GM18858 (cell line): ENCODE measurements around the gene GAL3ST3.
"Not testable (repeated sequence)": the region's sequence is repeated elsewhere in the genome, so short reads cannot be mapped to it uniquely, and the experiment has no call there.

Experiments used
- ATAC-seq: cut with Tn5 transposase; IDR thresholded peaks from one replicate; pipeline ENCODE4 v1.9.1; 2021; ENCODE audit not compliant: unreplicated experiment

GAL3ST3 gene

DNA sequence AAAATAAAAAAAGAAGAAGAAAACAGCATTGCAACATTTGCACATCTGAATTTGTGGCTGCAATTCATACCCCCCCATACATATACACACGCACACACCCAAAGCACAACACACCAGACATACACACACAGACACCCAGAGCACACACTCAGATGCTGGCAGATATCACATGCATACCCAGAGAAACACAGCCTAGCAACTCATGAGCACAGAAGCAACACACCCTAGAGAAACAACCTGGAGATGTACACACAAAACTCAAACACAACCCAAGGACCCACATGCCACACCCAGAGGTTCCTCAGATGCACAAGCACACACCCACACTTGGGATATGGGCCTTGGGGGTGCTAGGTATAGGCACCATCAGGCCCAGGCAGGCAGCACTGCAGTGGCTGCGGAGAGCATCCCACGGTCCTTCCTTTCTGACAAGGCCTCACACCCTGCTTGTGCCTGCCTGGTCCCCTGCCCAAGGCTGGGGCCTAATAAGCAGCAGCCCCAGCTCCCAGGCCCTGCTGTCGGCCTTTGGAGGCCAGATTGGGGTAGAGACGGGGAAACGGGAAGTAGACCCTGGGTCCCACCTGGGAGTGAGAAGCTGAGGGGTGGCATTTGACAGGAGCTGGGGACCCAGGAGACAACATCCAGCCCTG, 34.0 kb downstream of the GAL3ST3 start:
- no peak for ATAC-seq

DNA sequence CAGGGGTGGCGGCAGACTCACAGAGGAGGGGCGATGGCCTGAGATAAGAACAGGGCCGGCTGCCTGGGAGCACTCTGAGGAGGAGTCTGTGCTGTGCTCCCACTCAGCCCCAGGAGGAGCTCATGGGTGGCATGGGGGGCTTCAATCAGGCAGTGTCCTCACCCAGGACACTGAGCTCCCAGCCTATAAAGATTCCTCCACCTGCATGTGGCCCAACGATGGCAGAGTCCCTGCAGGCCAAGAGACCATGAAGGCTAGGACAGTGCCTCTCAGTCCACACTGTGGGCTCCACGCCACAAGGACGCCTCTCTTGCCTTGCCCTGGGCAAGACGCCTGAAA, 35.2 kb downstream of the GAL3ST3 start:
- no peak for ATAC-seq

DNA sequence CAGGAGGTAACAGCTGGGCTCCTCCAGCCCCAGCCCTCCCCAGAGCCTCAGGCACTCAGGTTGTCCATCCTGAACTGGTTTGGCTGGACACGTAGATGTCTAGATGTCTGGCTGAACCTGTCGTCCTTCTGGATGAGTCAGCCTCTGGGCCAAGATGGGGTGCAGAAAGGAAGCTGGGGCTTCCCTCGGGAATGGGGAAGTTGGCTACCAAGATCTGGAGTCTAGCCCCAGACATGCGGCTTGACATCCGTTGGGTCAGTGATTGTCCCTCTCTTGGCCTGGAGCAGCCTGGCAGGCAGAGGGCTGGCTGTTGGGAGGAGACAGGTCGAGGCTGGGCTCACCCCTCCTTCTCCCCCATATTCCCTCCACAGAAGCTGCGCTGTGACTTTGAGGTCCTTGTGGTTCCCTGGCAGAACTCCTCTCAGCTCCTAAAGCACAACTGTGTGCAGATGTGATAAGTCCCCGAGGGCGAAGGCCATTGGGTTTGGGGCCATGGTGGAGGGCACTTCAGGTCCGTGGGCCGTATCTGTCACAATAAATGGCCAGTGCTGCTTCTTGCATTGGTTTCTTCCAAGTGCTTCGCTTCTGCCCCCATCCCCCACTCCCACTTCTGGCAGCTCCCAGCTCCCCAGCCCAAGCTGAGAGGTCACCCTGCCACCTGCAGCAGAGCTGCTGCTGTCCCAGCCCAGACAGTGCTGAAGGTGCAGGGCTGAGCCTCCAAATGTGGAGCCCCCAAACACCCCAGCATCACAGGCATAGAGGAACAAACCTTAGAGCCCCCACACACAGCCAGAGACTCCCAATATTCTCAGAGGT, 35.8 kb downstream of the GAL3ST3 start:
- no peak for ATAC-seq

DNA sequence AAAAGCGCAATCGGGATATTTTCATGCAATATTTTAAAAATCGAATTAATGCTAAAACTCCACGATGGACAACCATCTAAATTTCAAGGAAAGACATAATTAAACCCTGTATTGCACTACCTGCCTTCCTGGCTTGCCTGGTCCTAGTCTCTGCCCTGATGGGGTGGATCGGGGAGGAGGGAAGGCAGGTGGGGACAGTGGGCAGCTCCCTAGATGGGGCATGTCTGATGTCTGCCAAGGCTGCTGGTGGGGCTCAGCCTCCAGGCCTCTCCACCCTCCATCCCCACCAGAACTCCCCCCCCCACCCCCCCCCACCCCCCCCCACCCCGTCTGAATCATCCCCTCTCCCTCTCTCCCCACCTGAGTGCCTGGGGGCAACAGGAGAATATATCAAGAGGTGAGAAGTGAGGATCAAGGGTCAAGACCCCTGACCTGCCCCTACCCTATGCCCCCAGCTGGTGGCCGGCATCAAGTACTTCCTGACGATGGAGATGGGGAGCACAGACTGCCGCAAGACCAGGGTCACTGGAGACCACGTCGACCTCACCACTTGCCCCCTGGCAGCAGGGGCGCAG, 36.5 kb downstream of the GAL3ST3 start:
- no peak for ATAC-seq

DNA sequence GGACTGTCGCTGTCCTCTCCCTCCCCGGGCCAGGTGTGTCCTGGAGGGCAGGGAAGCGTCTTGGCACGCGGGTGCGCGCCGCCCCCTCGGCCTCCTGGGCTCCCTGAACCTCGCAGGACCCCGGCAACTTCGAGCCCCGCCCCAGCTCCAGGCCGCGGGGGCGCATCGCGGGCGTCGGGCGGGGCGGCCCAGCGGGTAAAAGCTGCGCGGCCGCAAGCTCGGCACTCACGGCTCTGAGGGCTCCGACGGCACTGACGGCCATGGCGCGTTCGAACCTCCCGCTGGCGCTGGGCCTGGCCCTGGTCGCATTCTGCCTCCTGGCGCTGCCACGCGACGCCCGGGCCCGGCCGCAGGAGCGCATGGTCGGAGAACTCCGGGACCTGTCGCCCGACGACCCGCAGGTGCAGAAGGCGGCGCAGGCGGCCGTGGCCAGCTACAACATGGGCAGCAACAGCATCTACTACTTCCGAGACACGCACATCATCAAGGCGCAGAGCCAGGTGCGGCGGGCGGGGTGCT, 37.1 kb downstream of the GAL3ST3 start, which contains the start of gene CST6:
CST6 (plus strand) TSS at position 224 of the 519 bp plus-strand sequence; CDS start at position 261, 37 bp downstream.
- no peak for ATAC-seq

DNA sequence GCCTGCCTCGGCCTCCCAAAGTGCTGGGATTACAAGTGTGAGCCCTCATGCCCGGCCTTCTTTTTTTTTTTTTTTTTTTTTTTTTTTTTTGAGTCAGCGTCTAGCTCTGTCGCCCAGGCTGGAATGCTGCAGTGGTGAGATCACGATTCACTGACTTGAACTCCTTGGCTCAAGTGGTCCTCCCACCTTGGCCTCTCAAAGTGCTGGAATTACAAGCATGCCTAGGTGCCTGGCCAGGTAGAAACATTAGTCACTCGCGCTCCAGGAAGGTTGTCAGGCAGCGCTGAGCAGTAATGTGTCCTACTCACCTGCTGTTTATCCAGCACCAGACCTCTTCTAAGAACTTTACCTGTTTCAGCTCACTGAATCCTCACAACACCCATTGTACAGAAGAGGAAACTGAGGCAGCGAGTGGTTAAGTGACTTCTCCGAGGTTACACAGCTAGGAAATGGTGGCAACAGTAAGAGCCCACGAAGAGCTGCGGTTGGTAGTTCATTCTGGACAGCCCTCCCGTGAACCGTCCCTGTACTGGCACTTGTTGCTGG, 37.6 kb downstream of the GAL3ST3 start:
- no peak for ATAC-seq

DNA sequence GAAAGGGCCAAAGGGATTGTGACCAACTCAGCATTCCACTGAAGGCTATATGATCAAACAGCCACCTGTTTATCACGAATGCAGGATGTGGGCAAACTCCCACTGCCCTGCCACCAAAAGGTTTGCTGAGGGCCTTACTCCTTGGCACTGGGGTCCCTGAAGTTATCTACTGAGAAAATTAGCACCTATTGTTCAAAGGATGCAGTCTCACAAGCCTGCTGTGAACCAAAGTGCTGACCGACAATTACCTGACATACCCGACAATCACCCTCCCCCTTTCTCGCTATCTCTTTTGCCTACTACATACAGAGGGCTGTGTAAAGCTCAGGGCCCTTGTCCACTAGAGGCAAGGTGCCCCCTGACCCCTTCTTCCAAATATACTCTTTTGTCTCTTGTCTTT, 38.9 kb downstream of the GAL3ST3 start:
- not testable (repeated sequence) for ATAC-seq

DNA sequence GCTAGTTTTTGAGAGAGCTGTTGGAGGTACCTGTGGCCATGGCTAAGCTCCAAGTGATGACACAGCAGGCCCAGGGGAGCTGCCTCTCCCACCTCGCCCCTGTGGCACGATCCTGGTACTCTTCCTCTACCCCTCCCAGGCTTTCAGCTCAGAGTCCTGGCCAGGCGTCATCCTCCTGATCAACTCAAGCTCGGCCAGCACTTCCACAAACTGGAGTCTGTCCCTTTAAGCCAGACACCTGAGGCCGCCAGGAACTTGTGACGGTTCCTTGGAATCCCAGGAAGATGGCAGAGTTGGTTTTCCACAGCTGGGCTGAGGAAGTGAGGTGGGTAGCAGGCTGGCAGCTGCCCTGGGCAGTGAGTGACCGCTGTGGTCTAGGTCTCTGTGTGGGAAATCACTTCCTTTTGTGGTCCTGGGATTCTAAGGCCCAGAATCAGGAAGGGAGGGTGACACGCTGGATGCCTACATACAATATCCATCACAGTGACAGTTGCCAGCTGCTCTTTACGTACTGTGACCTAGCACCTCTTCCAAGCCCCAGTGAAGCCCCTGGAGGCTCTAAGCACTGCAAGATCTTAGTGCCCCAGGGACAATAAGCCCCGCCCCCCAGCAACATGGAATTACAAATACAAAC, 40.4 kb downstream of the GAL3ST3 start:
- no peak for ATAC-seq

DNA sequence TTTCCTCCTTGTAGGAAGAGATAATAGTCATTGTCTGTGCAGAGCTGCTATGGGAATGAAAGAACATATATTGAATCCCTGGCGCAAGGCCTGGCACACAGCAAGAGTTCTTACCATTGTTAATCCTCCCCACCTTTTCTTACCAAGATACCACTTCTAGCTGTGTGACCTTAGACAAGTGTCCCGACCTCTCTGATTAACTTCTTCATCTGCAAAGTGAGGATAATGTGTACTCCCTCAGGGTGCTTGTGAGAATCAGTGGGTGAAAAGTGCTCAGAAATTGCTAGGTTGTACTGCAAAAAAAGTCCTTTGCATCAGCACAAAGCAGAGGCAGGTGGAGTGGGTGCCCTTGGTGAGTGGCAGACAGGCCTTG, 40.9 kb downstream of the GAL3ST3 start:
- no peak for ATAC-seq

DNA sequence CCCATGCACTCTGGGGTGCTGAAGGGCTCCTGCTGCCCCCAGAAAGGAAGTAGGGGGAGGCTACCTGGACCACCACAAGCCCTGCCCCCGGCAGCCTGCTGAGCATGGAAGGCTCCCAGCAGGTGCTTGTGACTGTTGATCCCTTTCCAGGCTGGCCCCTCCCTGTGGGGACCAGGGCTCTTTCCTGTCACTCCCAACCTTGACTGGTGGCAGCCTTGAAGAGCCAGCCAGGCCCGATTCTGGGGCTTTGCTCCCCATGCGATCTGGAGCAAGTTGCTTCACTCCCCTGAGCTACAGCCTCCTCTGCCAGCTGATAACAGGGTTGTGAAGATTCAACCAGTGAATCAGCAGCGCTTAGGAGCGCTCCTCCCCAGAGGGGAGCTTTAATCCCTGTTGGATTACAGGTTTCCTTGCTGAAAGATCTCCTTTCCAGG, 41.7 kb downstream of the GAL3ST3 start:
- no peak for ATAC-seq

DNA sequence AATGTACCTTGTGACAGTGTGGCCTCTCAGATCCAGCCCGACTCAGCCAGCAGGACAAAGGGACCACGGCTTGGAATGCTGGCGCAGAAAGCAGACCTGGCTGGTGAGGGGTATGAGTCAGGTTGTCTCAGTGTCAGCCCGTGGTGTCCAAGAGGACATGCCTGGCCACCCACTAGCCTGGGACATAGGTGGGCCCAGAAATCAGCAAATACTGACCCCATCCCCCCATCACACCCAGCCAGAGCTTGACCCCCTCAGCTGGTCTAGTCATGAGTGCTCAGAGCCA, 42.1 kb downstream of the GAL3ST3 start:
- no peak for ATAC-seq

DNA sequence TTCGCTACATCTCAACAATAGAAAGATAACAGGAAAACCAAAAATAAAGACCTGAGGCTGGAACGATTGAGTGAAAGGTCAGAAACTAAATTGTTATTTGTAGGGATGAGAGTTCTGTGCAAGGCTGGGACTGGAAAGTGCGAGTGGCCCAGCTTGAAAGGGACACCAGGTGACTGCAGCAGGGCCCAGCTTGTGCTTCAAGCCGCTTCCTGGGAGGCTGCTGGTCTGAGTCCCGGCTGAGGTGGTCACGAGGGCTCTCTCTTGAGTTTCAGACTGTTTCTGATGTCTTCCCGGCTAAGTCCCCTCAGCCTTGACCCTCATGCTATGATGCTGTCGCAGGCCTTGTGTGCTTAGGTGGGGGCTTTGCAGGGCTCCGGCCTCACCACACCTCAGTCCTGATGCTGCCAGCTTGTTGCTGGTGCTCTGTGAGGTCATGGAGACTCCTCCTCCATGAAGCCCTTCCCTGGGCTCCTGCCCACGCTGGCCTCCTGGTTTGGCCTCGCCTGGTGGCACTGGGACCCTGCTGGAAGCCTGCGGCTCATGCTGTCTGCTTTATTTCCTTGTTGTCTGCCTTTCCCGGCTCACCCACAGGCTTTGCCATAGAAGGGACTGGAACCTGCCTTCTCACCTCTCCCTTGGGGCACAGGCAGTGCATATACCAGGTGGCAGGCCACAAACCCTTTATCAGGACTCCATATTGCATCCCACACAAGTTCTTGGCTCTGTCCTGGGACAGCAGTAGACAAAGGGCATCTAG, 42.6 kb downstream of the GAL3ST3 start:
- ATAC-seq = no peak

DNA sequence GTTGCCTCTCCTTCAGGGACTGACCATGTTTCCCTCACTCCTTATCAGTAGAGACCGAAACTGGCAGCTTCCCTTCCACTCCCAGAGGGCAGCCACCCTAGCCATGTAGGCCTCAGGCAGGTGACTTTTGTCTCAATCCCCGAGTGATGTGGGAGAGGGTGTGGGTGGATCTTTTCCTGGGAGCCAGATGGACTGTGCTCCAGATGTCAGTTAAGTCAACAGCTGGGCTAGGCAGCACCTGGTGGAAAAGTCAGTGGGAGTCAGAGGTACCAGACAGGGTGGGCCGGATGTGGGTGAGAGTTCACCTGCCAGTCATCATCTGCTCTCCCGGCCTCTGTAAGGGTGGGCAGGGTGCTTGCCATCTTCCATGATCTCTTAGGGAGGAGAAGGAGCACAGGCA, 44.8 kb downstream of the GAL3ST3 start:
- no peak for ATAC-seq

DNA sequence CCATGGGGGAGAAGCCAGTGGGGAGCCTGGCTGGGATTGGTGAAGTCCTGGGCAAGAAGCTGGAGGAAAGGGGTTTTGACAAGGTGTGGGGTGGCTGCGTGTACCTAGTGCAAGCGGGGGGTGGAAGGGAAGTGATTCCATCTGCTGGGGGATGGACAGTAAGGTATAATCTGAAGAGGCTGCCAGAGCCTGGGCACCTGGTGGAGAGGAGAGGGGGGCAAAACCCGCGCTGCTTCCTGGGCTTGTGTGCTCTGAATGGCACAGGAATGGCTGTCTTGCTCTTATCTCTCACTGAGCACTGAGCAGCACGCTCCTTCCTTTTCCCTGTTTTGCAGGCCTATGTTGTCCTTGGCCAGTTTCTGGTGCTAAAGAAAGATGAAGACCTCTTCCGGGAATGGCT, 45.7 kb downstream of the GAL3ST3 start:
- no peak for ATAC-seq

DNA sequence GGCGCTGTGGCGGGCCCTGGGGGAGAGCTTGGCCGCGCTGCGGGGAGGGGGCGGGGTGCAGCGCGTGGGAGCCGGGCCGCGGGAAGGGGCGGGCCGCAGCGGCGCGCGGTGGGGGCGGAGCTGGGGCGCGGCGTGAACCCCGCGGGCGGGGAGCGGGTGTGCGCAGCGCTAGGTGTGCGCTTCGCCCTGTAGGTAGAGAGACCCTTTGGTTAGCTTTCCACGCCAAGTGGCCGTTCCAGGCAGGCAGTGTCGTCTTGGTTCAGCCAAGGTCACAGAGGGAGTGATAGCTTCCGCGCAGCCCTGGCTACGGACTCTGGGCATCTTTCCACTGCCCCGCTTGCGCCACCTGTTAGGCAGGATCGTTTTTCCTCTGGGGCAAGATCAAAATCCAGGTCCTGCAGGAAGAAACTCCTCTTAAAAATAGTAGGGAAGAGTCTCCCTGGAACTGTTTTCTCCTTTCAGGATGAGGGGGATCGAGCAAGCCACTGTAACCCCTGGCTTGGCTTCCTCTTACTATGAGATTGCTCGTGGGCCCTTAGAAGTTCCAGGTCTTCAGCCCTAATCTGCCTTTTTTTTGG, 46.2 kb downstream of the GAL3ST3 start:
- peak; percentile 15 for ATAC-seq

DNA sequence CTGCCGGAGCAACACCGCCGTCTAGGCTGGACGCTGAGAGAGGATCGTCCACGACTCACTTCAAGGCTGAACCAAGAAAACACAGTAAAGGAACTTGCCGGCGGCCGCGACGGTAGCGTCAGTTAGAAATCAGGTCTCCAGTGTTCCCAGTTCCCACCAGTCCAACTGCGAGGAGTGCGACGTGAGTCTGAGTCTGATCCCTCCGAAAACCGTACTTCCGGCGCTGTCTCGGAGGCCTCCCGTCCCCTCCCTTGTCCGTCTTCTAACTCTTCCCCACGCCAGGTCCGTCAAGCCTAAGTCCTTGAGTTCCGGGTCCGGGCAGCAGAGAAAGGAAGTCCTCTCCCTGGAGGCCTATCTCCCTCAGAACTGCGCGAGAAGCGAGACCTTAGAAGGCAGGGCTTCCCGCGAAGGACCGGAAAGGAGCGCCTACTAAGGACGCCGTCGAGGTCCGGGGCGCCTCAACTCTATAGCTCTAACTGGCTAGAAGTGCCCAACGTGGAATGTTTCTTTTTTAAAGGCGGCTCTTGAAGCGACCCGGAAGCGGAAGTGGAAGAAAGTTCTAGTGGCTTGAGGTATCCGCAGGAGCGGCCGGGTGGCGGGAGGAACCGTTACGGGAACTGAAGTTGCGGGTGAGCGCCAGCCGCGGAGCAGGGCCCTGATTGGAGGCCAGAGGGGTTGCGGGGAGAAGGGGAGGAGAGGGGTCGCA, 46.9 kb downstream of the GAL3ST3 start, which contains the start of the genes BANF1 and EIF1AD:
BANF1 (plus strand) TSS at position 562 of the 706 bp plus-strand sequence. CDS start 748 bp downstream, outside the sequence.
EIF1AD (minus strand) TSS at position 216 of the 706 bp plus-strand sequence. CDS start 1,768 bp downstream, outside the sequence.
- peak; percentile 70 for ATAC-seq

DNA sequence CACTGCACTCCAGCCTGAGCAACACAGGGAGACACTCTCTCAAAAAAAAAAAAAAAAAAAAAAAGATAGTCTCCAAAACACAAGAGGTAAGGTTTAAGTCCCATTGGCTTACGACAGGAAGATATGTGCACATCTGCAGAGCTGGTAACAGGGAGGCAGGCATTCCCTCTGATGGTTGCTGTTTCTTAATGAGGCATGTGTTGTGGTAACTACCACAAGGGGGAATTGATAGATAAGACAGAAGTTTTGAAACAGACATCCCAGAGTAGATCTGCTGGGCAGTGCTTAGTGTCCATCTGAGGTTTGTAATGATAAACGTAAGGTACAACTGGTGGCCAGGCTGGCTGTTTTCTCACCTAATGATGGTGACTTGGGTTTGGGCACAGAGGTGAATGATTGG, 51.7 kb downstream of the GAL3ST3 start:
- ATAC-seq = no peak

DNA sequence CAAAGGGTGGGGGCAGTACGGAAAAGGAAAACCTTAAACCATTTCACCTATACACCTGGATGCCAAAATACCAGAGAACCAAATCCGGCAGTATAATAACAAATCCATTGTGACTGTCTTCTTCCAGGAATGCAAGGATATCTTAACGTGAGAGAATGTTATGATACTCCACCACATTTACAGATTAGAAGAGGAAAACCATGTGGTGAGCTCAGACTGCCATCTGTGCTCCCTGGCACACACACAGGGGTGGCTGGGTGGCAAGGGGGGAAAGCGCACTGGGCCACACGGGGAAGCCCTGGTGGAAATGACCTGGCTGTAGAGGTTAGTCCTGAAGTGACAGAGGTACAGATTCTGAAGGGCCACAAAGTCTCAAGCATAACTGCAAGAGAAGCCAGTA, 56.9 kb downstream of the GAL3ST3 start:
- ATAC-seq = no peak
